CMK (cell line): ENCODE measurements around the gene TMEM144.
"Not testable (repeated sequence)": the region's sequence is repeated elsewhere in the genome, so short reads cannot be mapped to it uniquely, and the experiment has no call there.

Source experiments
- DNase-seq: peaks from one replicate; pipeline ENCODE4 v3.0.0-alpha.2; 2010; ENCODE audit warnings: low read depth

TMEM144 gene

DNA sequence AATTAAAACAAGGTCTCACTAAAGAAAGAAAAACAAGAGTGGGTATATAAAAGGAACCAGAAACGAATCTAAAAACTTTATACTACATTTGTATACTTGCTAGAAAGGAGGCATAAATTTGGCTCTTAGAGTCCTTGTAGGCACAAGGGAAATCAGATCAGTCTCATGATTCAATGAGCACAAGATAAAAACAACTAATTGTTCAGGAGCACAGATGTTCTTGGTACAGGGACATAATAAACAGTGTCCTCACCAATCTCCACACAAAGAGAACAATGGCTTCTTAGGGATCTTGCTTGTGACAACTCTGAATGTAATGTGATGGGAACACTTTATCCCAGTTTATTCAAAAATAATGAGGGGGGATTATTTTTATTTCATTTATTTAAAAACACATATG, 28.3 kb downstream of the TMEM144 start:
- no peak for DNase-seq

DNA sequence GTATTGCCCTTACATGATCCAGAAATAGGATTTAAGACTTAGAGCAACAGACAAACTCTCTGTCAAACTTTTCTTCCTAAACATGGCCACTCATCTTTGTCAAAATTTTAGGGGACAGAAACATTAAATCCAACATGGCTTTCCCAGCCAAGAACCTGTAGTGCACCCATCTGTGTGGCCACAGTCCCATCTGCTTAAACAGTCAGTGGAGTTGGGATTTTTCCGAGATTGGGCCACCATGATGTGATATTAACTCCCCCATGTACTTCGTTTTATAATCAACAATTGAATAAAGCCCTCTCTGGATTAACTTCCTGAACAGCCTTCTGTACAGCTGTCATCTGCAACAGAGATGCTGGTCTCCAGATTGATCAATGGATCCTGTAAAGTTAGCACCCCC, 28.9 kb downstream of the TMEM144 start:
- DNase-seq: no peak

DNA sequence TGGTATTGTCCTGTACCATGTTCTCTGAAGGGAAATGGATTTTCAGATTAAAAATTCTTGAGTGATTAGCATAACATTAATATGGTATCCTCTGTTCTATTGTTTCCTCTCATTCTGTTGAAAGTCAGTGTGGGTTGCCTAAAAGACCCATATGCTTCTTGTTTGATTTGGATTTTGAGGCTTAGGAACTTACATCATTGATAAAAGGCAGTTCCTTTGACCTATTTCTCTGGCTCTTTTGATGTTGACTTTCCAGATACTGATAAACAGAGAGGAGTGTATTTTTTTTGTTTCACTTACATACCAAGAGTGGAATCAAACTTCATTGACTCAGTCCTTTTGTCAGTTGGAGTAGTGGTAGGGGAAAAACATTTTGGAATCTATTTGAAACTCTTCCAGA, 32.8 kb downstream of the TMEM144 start:
- DNase-seq: no peak

DNA sequence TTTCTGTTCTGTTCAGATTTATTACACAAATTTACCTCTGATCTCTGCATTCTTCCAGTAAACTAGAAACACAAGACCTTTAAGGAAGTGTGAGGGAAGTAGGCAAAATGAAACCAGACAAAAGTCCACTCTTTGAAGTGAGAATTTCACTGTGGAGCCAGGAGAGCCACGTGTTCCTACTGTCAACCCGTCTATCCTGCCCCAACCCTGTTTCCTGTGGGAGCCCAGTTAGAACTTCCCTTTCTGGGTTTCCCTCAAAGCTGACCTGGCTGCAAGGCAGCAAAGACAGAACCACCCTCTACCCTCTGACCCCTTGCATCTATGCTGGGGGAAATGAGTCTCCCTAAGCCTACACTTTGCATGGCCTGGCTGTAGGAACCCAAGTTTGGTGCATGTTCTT, 40.0 kb downstream of the TMEM144 start:
- no peak for DNase-seq

DNA sequence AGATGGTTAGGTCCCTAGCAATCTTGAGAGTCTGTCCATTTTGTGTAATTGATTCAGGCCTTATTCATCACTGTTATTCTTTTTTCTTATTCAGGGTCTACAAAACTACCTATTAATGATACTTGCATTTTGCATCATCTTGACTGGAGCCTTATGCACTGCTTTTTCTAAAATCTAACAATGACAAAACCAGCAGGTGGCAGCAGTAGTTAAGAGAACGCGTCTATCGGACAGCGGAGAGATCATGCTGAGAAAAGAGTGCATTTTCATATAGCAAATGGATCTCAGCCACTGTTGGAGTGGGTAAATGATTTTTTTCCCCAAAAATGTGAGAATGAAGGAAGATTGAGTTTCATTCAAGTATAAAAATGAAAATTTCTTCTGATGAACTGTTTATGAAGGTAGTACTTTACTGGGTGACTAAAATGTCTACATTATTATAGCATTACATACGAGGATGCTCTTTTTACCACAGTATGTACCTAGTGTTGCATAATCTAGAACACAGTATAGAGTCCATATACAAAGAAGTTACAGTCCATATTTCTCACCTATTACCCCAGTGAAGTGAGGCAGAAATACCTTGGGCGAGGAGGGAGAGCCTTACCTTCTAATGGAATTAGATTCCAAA, 43.2 kb downstream of the TMEM144 start:
- no peak for DNase-seq

DNA sequence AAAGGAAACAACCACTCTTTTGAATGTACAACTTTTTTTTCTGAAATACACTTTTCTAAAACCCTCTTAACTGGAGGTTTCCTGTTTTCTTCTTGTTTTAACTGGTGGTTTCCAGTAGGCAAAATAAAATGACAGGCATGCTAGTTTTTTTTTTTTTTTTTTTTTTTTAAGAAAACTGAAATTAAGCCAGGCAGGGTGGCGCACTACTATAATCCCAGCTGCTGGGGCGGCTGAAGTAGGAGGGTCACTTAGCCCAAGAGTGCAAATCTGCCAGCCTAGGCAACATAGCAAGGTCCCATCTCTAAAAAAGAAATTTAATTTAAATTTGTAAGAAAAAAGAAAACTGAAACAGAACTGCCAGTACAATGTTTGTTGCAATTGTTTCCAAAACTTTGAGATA, 44.0 kb downstream of the TMEM144 start:
- no peak for DNase-seq

DNA sequence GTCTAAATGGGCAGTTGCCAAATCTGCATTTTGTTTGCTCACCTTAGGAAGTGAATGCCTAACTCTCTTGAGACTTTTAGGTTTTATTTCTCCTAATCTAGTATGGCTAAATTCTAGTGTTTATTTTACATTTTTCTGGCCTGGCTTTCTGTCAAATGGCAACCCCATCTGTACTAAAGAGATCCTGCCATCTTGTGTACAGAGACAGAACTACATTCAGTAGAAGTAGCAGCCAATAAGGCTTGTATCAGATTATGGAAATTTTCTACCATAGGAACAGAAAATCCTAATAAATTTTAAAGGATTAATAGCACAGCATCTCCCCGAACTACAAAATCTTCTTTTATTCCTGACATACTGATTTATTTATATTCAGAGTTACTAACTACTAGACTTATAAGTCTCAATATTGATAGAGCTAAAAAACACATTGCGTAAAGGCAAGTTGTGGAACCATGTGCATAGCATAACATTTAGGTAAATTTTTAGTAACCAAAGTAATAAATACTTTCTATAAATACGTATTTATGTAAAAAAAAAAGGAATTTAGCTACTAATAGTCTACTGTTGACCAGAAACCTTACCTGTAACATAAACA, 45.5 kb downstream of the TMEM144 start:
- DNase-seq: no peak

DNA sequence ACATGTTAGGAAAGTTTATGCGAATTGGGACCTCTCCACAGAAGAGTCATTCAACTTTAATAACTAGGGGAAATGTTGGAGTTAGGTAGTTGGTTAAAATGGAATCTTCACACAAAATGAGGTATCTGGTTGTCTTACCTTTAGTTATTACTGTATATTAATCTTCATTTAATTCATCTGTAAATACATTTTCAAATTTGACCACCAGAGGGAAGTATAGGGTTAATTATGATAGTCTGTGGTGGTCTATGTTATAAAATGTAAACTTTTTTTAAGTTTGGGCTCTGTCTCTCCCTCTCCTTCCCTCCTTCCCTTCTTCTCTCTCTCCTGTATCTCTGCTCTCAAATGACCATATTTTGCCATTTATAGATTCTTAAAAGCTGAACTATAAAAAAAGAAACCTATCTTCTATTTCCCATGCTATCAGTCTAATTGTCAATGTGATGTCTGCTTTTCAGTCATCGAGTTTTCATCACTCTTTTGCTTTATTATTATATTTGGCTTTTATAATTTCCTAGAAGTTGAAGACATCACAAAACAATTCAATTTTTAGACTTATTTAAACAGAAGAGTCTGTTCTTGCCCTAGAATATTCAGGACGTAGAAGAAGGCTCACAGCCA, 49.8 kb downstream of the TMEM144 start:
- DNase-seq: no peak

DNA sequence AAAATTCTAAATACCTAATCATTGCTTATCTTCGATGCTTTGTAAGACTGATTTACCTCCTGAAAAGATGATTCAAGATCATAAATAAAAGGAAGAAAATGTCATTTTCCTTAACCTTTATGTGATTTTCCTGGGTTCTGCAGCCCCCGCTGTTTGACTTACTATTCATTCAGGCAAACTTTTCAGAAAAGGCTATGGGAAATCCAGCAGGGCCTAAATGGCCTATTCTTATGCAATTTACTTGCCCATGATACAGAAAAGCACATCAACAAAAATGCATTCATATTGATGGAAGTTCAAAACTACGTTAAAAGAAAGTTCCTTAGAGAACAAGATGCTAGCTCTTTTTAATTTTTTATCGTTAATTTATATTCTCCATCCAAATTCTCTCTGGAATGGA, 51.2 kb downstream of the TMEM144 start:
- no peak for DNase-seq

DNA sequence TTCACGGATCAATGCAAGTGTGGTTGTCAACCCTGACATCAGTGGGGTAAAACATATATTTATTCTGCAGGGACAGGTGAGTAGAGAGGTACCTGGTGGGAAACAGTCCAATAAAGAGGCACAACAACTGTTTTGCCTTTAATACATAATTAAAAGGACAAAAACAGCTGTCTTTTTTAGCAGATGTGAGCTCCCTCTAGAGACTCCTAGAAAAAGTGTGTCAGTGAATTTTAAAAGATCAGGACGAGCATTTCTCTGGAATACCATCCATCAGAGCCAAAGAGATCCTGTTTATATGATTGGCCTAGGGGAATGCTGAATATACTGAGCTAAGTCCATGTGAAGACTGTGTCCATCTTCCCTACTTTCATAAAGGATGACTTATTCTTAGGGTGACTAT, 58.3 kb downstream of the TMEM144 start:
- no peak for DNase-seq

DNA sequence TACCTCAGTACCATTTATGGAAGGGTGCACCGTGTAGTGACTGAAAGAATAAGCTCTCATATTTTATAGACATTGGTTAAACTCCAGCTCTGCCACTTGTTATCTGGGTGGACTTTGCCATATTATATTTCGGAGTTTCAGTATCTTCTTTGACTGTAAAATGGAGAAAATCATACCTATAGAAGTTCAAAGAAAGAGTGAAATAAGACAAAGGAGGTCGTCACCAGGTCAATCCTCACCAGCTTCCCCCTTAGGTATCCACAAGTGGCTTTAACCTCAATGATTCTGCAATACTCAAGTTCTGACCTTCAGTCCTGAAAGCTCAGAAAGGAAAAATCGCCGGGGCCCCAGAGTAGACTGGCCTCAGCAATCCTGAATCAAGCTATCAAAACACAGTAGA, 64.3 kb downstream of the TMEM144 start:
- DNase-seq: no peak

DNA sequence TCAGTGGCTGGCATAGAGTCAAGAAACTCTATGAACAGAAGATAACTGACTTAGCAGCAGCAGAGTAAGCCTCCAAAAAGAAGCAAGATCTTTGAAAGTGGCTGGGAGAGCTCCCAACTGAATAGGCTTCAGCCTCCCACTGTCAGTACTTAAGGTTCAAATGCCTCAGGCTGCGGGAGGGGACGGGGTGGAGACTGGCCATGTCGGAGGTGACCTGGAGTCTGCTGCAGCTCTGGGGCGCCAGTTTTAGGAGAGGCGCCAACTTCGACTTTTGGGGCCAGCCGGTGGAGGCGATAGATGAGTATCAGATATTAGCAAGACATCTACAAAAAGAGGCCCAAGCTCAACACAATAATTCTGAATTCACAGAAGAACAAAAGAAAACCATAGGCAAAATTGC, 67.3 kb downstream of the TMEM144 start:
- DNase-seq: no peak

DNA sequence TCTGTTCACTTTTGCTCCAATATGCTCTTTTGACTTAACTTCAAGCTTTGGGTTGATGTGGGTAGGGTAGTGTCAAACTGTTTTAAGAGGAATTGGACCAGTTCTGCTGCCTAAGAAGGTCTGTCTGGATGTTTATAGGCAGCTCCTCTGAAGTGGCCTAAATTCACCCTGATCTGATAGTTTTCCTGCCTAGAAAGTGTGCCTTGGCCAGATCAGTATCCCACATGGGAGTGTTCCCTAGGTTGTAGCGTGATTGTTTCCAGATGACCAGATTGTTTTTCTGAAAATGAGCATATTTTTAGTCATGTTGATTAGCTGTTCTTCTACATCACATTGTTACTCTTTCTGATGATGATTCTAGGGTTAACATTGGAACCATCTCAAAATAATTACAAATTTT, 68.8 kb downstream of the TMEM144 start:
- not testable (repeated sequence) for DNase-seq

DNA sequence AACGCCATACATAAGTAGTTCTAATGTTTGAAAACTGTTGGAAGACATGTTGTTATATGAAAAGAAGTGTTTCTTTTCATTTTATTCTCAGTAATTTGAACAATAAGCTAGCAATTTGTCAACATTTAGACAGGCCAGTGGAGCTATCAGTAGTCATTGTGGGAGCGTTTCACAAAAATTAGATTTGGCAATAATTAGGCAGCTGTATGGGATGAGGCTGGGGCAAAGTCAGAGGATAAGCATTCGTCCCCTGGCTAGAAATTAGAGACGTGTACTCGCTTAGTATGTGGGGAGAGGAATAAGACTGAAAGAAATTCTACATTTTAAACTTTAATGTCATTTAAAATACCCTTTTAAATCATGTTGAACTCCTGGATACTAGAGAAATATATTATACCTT, 70.6 kb downstream of the TMEM144 start:
- no peak for DNase-seq

DNA sequence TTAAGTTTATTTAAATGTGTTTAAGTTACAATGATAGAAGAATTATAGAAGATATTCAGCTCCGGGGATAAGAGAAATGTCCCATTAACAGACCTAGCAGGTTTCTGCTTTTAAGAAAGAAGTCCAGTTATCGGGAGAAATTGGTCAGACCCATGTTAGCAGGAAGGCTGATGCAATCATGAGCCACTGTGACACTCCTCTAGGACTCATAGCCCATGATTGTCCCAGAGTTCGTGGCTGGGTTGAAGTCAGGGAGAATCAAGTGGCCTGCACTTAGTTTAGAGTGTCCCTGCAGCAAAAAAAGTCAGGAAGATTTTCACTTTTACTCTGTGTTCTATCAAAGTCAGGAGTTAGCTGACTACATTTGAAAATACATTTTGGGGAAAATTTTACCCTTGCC, 72.0 kb downstream of the TMEM144 start:
- no peak for DNase-seq

DNA sequence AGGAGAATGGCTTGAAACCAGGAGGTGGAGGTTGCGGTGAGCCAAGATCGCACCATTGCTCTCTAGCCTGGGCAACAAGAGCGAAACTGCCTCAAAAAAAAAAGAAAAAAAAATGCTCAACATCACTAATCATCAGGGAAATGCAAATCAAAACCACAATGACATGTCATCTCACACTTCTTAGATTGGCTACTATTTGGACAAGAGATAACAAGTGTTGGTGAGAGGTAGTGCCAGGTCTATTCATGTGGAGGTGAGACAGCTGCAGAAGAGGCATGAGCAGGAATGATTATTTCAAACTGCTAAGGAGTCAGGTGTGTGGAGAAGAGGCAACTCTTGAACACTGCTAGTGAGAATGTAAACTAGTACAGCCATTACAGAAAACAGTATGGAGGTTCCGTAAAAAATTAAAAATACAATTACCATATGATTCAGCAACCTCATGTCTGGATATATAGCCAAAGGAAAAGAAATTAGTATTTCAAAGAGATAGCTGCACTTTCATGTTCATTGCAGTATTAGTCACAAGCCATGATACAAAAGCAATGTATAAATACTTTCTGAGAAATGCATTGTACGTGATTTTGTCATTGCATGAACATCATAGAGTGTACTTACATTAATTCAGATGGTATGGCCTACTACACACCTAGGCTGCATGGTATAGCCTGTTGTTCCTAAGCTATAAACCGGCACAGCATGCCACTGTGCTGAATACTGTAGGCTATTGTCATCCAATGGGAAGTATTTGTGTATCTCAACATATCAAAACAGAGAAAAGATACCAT, 75.3 kb downstream of the TMEM144 start:
- DNase-seq: no peak

DNA sequence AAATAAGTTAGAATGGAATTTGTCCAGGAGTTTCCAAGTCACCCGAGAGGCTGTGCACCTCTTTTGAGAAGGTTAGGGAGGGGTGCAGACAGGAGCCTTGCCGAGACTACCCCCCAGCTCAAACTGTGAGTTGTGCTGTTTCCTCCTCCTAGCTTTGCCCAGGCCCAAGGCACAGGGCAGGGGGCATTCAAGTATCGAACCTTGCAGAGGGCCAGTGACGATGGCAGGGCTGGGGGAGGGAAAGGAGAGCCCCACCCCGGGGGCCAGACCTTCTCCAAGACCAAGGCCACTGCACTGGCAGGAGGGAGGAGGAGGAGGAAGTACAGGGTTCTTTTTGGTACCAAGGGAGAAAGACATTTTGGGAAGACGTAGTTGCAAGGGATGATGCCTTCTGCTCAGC, 80.6 kb downstream of the TMEM144 start:
- DNase-seq: no peak

DNA sequence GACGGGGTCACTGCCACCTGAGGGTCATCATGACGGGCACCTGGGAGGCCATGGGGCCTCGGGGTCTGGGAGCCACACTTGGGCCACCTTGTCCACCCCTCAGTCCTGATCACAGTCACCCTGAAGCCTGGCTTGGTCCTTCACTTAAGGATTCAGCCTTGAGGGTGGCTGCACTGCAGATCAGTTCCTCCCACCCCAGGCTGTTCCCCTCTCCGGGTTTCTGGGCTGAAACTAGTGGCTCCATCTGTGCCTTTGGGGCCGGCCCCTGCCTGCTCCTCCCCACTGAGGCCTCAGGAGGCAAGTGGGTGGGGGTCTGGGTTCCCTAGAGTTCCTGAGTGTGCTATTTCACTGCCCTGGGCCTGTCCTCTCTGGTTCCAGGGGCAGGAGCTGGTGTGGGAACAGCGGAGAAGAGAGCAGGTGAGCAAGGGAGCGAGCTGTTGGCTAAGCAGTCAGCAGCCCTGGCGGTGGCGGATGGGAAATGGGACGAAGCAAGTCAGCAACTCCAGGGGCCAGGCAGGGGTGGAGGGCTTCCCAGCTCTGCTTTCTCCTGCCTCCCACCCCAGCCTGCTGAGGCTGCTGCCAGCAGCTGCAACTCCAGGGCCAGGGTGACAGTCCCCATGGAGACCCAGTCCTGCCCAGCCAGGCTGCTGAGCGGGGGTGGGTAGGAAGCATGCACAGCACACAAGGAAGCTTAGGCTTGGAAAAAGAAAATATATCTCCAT, 81.2 kb downstream of the TMEM144 start:
- no peak for DNase-seq

DNA sequence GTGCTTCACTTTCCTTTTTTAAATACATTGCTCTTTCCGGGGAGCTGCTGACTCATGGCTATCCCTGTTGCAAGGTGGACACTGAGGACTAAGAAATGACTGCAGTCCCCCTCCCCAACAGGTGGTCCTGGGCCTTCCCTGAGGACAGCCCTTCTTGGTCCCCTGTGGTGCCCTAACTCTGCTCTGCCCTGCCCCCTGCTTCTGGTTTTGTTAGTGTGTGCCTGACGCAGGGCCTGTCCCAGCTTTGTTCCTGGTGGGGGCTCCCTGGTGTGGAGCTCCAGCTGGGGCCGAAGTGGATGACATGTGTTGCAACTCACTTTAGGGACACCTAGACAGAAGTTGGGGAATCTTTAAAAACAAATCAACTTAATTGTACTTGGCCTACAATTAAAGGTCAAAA, 81.9 kb downstream of the TMEM144 start:
- no peak for DNase-seq

DNA sequence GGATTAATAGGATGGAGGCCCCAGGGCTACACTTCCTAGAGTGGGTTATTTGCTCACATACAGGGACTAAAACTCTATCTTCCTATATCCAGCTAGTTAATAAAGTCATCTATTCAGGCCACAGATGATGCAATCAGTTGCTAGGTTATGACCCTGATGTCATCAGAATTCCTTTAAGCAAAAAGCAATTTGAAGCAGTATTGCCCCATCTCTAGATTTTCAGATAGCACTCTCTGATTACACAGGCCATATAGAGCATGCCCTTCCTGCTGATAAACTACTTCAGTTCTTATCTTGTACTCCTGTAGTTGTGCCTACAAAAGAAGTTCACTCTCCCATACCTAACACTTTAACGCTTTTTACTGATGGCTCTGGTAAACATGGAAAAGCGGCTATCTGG, 84.8 kb downstream of the TMEM144 start:
- DNase-seq: no peak

DNA sequence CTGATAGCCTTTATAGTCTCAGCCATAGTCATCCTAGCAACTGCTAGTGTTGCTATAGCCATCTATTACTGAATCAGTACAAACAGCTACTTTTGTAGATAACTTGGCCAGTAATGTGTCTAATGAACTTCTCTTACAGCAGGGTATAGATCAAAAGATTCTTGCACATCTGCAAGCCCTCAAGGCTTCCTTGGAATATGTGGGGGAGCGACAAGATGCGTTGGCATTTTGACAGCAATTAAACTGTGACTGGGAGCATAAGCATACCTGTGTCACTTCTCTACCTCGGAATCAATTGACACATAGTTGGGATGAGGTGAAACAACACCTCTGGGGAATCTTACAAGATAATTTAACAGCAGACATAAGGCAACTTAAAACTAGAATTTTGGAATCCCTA, 87.6 kb downstream of the TMEM144 start:
- DNase-seq: no peak

DNA sequence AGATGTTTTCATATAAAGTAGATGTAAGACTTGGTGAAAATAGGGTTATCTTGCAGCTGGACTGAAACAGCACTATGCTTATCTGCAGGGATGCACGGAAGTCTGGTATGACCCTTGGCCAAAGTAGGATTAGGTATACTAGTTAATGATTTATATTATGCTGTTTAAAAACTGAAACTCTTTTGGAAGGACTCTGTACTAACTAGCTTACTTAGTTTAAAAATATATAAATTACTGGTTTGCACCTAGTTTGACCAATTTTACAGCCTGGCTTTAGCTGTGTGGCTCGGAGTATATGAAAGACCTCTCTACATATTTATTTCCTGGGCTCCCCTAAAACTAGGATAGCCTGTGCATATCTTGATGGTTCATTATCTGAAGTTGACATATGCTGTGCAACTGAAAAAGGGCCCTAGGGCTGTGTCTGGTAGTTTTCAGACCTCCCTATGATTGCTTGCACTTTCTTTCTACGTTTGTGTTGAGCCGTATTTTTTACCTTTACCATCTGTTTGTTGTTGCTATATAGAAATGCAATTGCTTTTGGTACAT, 89.2 kb downstream of the TMEM144 start:
- DNase-seq: no peak
